PFSK-1 (cell line): ENCODE results near the gene ZNF540. TPM values are rescaled to one million over a fixed set of nuclear protein-coding genes. Genes with fewer than 3 reads are reported as not detected.

ENCODE experiments used
- FOXP2 ChIP-seq: optimal IDR thresholded peaks from 2 replicates; pipeline ENCODE3; 2011; ENCODE audit warnings: borderline replicate concordance, control low read depth, inconsistent platforms; ENCODE audit not compliant: insufficient read depth; ENCODE audit errors: extremely low read length, extremely low read depth
- POLR2AphosphoS5 ChIP-seq: IDR thresholded peaks from 2 replicates; pipeline ENCODE4 v1.6.1; 2012; ENCODE audit warnings: low read depth, mild to moderate bottlenecking, control low read depth, low read length, moderate library complexity
- REST ChIP-seq, 2 experiments: IDR thresholded peaks; 2 replicates each; pipeline versions ENCODE4 v1.6.1 to v1.8.0; 2011 to 2012; ENCODE audit warnings: low read depth in 2 of 2, low read length in 2 of 2, control low read depth in 1 of 2, inconsistent platforms in 1 of 2, mild to moderate bottlenecking in 1 of 2, moderate library complexity in 1 of 2; ENCODE audit not compliant: insufficient read depth in 1 of 2
- SIN3A ChIP-seq: IDR thresholded peaks from 2 replicates; pipeline ENCODE4 v1.6.1; 2012; ENCODE audit warnings: mild to moderate bottlenecking, low read length, moderate library complexity, borderline replicate concordance; ENCODE audit not compliant: insufficient read depth
- TAF1 ChIP-seq: IDR thresholded peaks from 2 replicates; pipeline ENCODE4 v1.6.1; 2012; ENCODE audit warnings: low read length, control low read depth, borderline replicate concordance; ENCODE audit not compliant: insufficient read depth
- polyA plus RNA-seq: library from polyadenylated mRNA; unstranded; fragments of >200 nt; gene quantifications from one replicate; pipeline ENCODE4 v1.2.1, GENCODE V29; 2012; ENCODE audit warnings: low read depth, missing spikeins; ENCODE audit not compliant: insufficient read length

The ZNF540 gene
- not detected for polyA plus RNA-seq

GRCh38 chr19:37594304-37594981 lies at the start of gene ZNF540, which contains the start of gene ZNF571:
TSS of gene ZNF540 (plus strand) at chr19:37594876. CDS start at chr19:37598448, 3,572 bp downstream.
TSS of gene ZNF571 (minus strand) at chr19:37594792. CDS start at chr19:37586676, 8,116 bp downstream.
- TF ChIP-seq FOXP2 (peak; percentile 58), REST (IDR thresholded peaks at IDR 0.05; ENCODE audit: insufficient read depth in 1 of 2, low read depth in 2 of 2, low read length in 2 of 2) (no peak), POLR2AphosphoS5 (peak; percentile 54; the same call in 1 of the 2 replicates), SIN3A (no peak), TAF1 (no peak)

DNA sequence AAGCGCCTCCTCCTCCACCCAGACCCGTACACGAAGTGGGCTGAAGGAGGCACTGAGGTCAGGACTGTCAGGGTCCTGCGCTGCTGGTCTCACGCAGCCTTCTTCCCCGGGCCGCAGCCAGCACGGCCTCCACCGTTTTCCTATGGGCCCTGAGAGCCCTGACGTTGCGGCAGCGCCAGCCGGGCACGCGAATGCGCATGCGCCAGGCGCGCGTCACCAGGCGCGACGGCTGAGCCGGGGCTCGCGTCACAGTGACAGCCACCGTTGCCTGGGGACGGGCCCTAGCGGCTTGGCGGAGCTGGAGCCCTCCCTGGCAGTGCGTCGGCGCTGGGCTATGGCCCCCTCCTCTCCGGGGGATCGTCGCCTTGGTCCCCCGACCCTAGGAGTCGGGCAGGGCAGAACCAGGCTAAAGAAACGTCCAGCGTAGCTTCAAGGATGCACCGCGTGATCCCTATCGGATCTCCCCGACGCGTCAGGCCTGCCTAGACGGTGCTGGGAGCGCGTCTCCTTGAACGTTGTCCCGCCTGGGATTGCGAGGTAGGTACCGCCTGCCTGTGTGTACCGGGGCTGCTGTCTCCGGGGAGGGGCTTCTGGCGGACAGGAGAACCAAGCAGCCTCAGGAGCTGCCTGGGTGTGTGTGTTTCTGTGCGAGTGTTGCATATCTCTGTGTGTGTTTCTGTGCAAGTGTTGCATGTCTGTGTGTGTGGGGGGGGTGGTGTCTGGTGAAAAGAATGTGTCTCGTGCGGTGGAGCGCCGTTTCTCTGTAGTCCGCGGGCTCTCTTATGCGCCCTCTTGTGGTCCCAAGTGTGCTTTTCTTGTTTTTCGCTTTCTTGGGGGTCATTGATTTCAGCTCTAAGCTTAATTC lies 43.3 kb upstream of the ZNF540 start:
- no peak for TF ChIP-seq FOXP2
- TF ChIP-seq POLR2AphosphoS5: no peak
- no peak for TF ChIP-seq TAF1
- no peak for TF ChIP-seq REST (IDR thresholded peaks at IDR 0.05; ENCODE audit: insufficient read depth in 1 of 2, low read depth in 2 of 2, low read length in 2 of 2)
- TF ChIP-seq SIN3A: no peak

- no peak for TF ChIP-seq FOXP2
- TF ChIP-seq REST (IDR thresholded peaks at IDR 0.05; ENCODE audit: insufficient read depth in 1 of 2, low read depth in 2 of 2, low read length in 2 of 2): no peak
- TF ChIP-seq POLR2AphosphoS5: no peak
- TF ChIP-seq SIN3A: no peak
- TF ChIP-seq TAF1: no peak
Observed at GRCh38 chr19:37563518-37563917, 31.2 kb upstream of the ZNF540 start.

DNA sequence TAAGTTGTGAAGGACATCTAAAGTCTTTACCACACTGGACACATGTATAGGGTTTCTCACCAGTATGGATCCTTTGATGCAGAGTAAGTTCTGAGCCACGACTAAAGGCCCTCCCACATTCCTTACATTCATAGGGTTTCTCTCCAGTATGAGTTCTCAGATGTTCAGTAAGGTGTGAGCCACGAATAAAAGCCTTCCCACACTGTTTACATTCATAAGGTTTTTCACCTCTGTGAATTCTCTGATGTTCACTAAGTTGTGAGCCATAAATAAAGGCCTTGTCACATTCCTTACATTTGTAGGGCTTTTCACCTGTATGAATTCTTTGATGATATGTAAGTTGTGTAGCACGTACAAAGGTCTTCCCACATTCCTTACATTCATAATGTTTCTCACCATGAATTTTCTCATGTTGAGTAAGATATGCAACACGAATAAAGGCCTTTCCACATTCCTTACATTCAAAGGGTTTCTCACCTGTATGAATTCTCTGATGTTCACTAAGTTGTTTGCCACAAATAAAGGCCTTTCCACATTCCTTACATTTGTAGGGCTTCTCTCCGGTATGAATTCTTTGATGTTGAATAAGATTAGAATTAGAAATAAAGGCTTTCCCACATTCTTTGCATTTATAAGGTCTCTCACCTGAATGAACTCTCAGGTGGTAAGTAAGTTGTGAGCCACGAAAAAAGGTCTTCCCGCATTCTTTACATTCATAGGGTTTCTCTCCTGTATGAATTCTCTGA lies 29.9 kb upstream of the ZNF540 start:
- TF ChIP-seq TAF1: no peak
- no peak for TF ChIP-seq SIN3A
- TF ChIP-seq POLR2AphosphoS5: no peak
- TF ChIP-seq FOXP2: no peak
- TF ChIP-seq REST (IDR thresholded peaks at IDR 0.05; ENCODE audit: insufficient read depth in 1 of 2, low read depth in 2 of 2, low read length in 2 of 2): no peak
